Naive thymus-derived CD4-positive, alpha-beta T cell (primary cell): Measurements from ENCODE around the gene ZNF618. TPM values are rescaled to one million over a fixed set of nuclear protein-coding genes. Genes with fewer than 3 reads are reported as not detected.

ENCODE experiments used
- ATAC-seq: fragments of 150-1000 bp; cut with Tn5 transposase; 2 replicates; pipeline ENCODE4 v1.10.0; 2021; ENCODE audit warnings: mild to moderate bottlenecking, moderate library complexity
- CTCF ChIA-PET: fragments of 350-600 bp; sonication (Branson Sonifier 250); formaldehyde crosslinking; loops from one replicate; lab custom pipeline; 2021; ENCODE audit warnings: antibody characterized with exemption; lab: Charles Lee
- POLR2A ChIA-PET: fragments of 350-600 bp; sonication (Branson Sonifier 250); formaldehyde crosslinking; loops from one replicate; lab custom pipeline; 2021; ENCODE audit warnings: antibody characterized with exemption, inconsistent platforms; lab: Charles Lee
- DNase-seq, 9 donors: peaks; one replicate each; pipeline versions ENCODE4 v3.0.0 to v3.0.0-alpha.2; 2020 to 2022; ENCODE audit warnings: mixed read lengths in 1 of 9
- H3K27ac ChIP-seq: one replicate; pipeline ENCODE4 v1.7.0; 2013; ENCODE audit warnings: mild to moderate bottlenecking, low read depth, low read length, moderate library complexity
- H3K27me3 ChIP-seq, 2 donors: one replicate each; pipeline ENCODE4 v1.7.0; 2013; ENCODE audit warnings: low read length in 2 of 2, mild to moderate bottlenecking in 2 of 2, moderate library complexity in 2 of 2; ENCODE audit not compliant: control insufficient read depth in 2 of 2, insufficient read depth in 2 of 2
- H3K36me3 ChIP-seq, 3 experiments: 1 replicate in 2 of 3; 2 replicates in 1 of 3; pipeline ENCODE4 v1.7.0; 2013; ENCODE audit warnings: low read length in 3 of 3, mild to moderate bottlenecking in 3 of 3, moderate library complexity in 1 of 3; ENCODE audit not compliant: insufficient read depth in 3 of 3, control insufficient read depth in 2 of 3
- H3K4me1 ChIP-seq, 2 donors: one replicate each; pipeline ENCODE4 v1.7.0; 2013; ENCODE audit warnings: low read length in 2 of 2, mild to moderate bottlenecking in 2 of 2, moderate library complexity in 1 of 2; ENCODE audit not compliant: control insufficient read depth in 2 of 2, insufficient read depth in 2 of 2
- H3K4me3 ChIP-seq: 2 replicates; pipeline ENCODE4 v1.7.0; 2013; ENCODE audit warnings: mild to moderate bottlenecking, low read length
- H3K9me3 ChIP-seq, 3 experiments: 1 replicate in 2 of 3; 2 replicates in 1 of 3; pipeline ENCODE4 v1.7.0; 2013; ENCODE audit warnings: low read length in 3 of 3; ENCODE audit not compliant: control insufficient read depth in 2 of 3
- H3K27ac Mint-ChIP-seq, 9 donors: one replicate each; pipeline ENCODE4 v1.8.0; 2020 to 2022; ENCODE audit warnings: mixed read lengths in 9 of 9, mild to moderate bottlenecking in 8 of 9, moderate library complexity in 5 of 9, inconsistent platforms in 2 of 9
- H3K27me3 Mint-ChIP-seq, 5 donors: one replicate each; pipeline ENCODE4 v1.8.0; 2021 to 2022; ENCODE audit warnings: mixed read lengths in 5 of 5, mild to moderate bottlenecking in 1 of 5
- H3K36me3 Mint-ChIP-seq, 5 donors: one replicate each; pipeline ENCODE4 v1.8.0; 2020 to 2022; ENCODE audit warnings: mixed read lengths in 5 of 5, mild to moderate bottlenecking in 3 of 5, inconsistent platforms in 1 of 5
- H3K4me1 Mint-ChIP-seq, 7 donors: one replicate each; pipeline ENCODE4 v1.8.0; 2020 to 2022; ENCODE audit warnings: mixed read lengths in 7 of 7, mild to moderate bottlenecking in 3 of 7, inconsistent platforms in 1 of 7
- H3K4me3 Mint-ChIP-seq, 10 donors: one replicate each; pipeline ENCODE4 v1.8.0; 2020 to 2022; ENCODE audit warnings: mild to moderate bottlenecking in 10 of 10, mixed read lengths in 10 of 10, moderate library complexity in 6 of 10, inconsistent platforms in 2 of 10
- H3K9me3 Mint-ChIP-seq, 11 donors: one replicate each; pipeline ENCODE4 v1.8.0; 2020 to 2022; ENCODE audit warnings: mixed read lengths in 11 of 11, mild to moderate bottlenecking in 4 of 11, inconsistent platforms in 1 of 11, moderate library complexity in 1 of 11
- intact Hi-C, 2 donors: fragments of 100-400 bp; cut with micrococcal nuclease; formaldehyde crosslinking; loops; one replicate each; pipeline ENCODE4 v1.15.1; 2023
- polyA plus RNA-seq, 2 donors: library from polyadenylated mRNA; unstranded; fragments of 300-500 nt; fragmentation: Illumina TruSeq; gene quantifications; one replicate each; pipeline ENCODE4 v1.2.3, GENCODE V29; 2021
- total RNA-seq, 6 experiments: library from RNA in 5 of 6; stranded (reverse) in 5 of 6; gene quantifications; 1 replicate in 5 of 6; 2 replicates in 1 of 6; pipeline ENCODE4 v1.2.3 and lab custom pipeline; 2021 to 2026

ZNF618 gene
- total and polyA plus RNA-seq, 7 experiments from 2014 or later: 0.17 to 3.3 (median 1.1) TPM

GRCh38 chr9:114014044-114014443 lies 137.9 kb downstream of the ZNF618 start:
- Mint-ChIP-seq H3K27me3 (peaks cover 0 to 6% (median 0%) of the 10 kb centered on the region in 5 donors), H3K27ac (no peak overlapping the region), H3K4me3 (no peak overlapping the region), H3K36me3 (peaks cover 0 to 9% (median 0%) of the 10 kb centered on the region in 5 donors), H3K9me3 (peaks cover 0 to 21% (median 6%) of the 10 kb centered on the region in 11 donors), H3K4me1 (no peaks in the 10 kb centered on the region)
- Histone ChIP-seq H3K4me1 (no peaks in the 10 kb centered on the region), H3K4me3 (no peak overlapping the region), H3K27me3 (no peaks in the 10 kb centered on the region), H3K9me3 (no peaks in the 10 kb centered on the region), H3K36me3 (no peaks in the 10 kb centered on the region), H3K27ac (no peak overlapping the region)
- intact Hi-C loops: no loop called here
- ATAC-seq (no peak), DNase-seq (no peak)
- ChIA-PET POLR2A (interaction anchor here (0.6 kb wide), 1 partner anchor 183 kb away, joined by 3 read pairs; no protein-coding TSS in a partner anchor), CTCF (no interaction called here)

- no peak overlapping the region for H3K27ac Mint-ChIP-seq
- no peak for ATAC-seq
Observed at GRCh38 chr9:114015607-114016006, 139.5 kb downstream of the ZNF618 start.

GRCh38 chr9:114016101-114016500 lies 140.0 kb downstream of the ZNF618 start:
- CTCF ChIA-PET: no interaction called here
- Mint-ChIP-seq H3K4me3 (no peak overlapping the region), H3K4me1 (no peaks in the 10 kb centered on the region)

More at GRCh38 chr9:114015607-114016006, 139.5 kb downstream of the ZNF618 start:
- Histone ChIP-seq H3K27me3 (no peaks in the 10 kb centered on the region), H3K36me3 (no peaks in the 10 kb centered on the region), H3K9me3 (no peaks in the 10 kb centered on the region), H3K4me3 (no peak overlapping the region), H3K4me1 (no peaks in the 10 kb centered on the region), H3K27ac (no peak overlapping the region)
- CTCF ChIA-PET: no interaction called here
- DNase-seq: no peak
- Mint-ChIP-seq H3K36me3 (peaks cover 0 to 9% (median 0%) of the 10 kb centered on the region in 5 donors), H3K27me3 (peaks cover 0 to 6% (median 0%) of the 10 kb centered on the region in 5 donors), H3K9me3 (peaks cover 0 to 21% (median 6%) of the 10 kb centered on the region in 11 donors), H3K4me3 (no peak overlapping the region), H3K4me1 (no peaks in the 10 kb centered on the region)
- POLR2A ChIA-PET: no interaction called here
- intact Hi-C loops: no loop called here

GRCh38 chr9:114016629-114017423 lies 140.7 kb downstream of the ZNF618 start:
- POLR2A ChIA-PET: no interaction called here
- H3K9me3 Mint-ChIP-seq: peaks cover 0 to 17% (median 3%) of the 10 kb centered on the region in 11 donors

More at GRCh38 chr9:114016101-114016500, 140.0 kb downstream of the ZNF618 start:
- no peak for DNase-seq
- Histone ChIP-seq H3K27ac (no peak overlapping the region), H3K27me3 (no peaks in the 10 kb centered on the region), H3K4me3 (no peak overlapping the region), H3K36me3 (no peaks in the 10 kb centered on the region), H3K4me1 (no peaks in the 10 kb centered on the region), H3K9me3 (no peaks in the 10 kb centered on the region)
- Mint-ChIP-seq H3K27ac (no peak overlapping the region), H3K36me3 (peaks cover 0 to 6% (median 0%) of the 10 kb centered on the region in 5 donors), H3K27me3 (peaks cover 0 to 6% (median 0%) of the 10 kb centered on the region in 5 donors), H3K9me3 (peaks cover 0 to 21% (median 6%) of the 10 kb centered on the region in 11 donors)
- POLR2A ChIA-PET: no interaction called here
- ATAC-seq: no peak
- intact Hi-C loops: no loop called here

GRCh38 chr9:114017741-114018715 lies 141.9 kb downstream of the ZNF618 start:
- Histone ChIP-seq H3K27me3 (no peaks in the 10 kb centered on the region), H3K4me1 (no peaks in the 10 kb centered on the region), H3K9me3 (no peaks in the 10 kb centered on the region), H3K4me3 (no peak overlapping the region), H3K27ac (no peak overlapping the region), H3K36me3 (no peaks in the 10 kb centered on the region)
- H3K36me3 Mint-ChIP-seq: peaks cover 0 to 6% (median 4%) of the 10 kb centered on the region in 5 donors
- no peak overlapping the region for H3K4me3 Mint-ChIP-seq
- intact Hi-C loops: no loop called here
- DNase-seq: peak in 1 of 9 donors; percentile 8
- H3K4me1 Mint-ChIP-seq: no peaks in the 10 kb centered on the region
- H3K27me3 Mint-ChIP-seq: peaks cover 0 to 9% (median 0%) of the 10 kb centered on the region in 5 donors
- H3K27ac Mint-ChIP-seq: no peak overlapping the region
- ChIA-PET CTCF (no interaction called here), POLR2A (no interaction called here)
- ATAC-seq: no peak
- peaks cover 0 to 21% (median 7%) of the 10 kb centered on the region in 11 donors for H3K9me3 Mint-ChIP-seq

More at GRCh38 chr9:114016629-114017423, 140.7 kb downstream of the ZNF618 start:
- DNase-seq (peak in 1 of 9 donors; percentile 9), ATAC-seq (no peak)
- Histone ChIP-seq H3K36me3 (no peaks in the 10 kb centered on the region), H3K27ac (no peak overlapping the region), H3K9me3 (no peaks in the 10 kb centered on the region), H3K4me3 (no peak overlapping the region), H3K27me3 (no peaks in the 10 kb centered on the region), H3K4me1 (no peaks in the 10 kb centered on the region)
- Mint-ChIP-seq H3K4me3 (no peak overlapping the region), H3K36me3 (peaks cover 0 to 6% (median 0%) of the 10 kb centered on the region in 5 donors), H3K4me1 (no peaks in the 10 kb centered on the region), H3K27me3 (peaks cover 0 to 6% (median 0%) of the 10 kb centered on the region in 5 donors), H3K27ac (no peak overlapping the region)
- CTCF ChIA-PET: no interaction called here
- intact Hi-C loops: no loop called here

GRCh38 chr9:114021578-114021977 lies 145.5 kb downstream of the ZNF618 start:
- Mint-ChIP-seq H3K9me3 (peaks cover 2 to 39% (median 22%) of the 10 kb centered on the region in 11 donors), H3K4me1 (no peaks in the 10 kb centered on the region), H3K27ac (no peak overlapping the region), H3K27me3 (peaks cover 0 to 8% (median 2%) of the 10 kb centered on the region in 5 donors), H3K36me3 (peaks cover 0 to 22% (median 7%) of the 10 kb centered on the region in 5 donors), H3K4me3 (no peak overlapping the region)
- H3K36me3 ChIP-seq: no peaks in the 10 kb centered on the region
- no peaks in the 10 kb centered on the region for H3K4me1 ChIP-seq
- H3K27me3 ChIP-seq: no peaks in the 10 kb centered on the region
- H3K9me3 ChIP-seq: peaks cover 0 to 4% (median 0%) of the 10 kb centered on the region in 3 experiments
- no peak for ATAC-seq
- no peak for DNase-seq
- intact Hi-C loops: no loop called here
- CTCF ChIA-PET: no interaction called here
- H3K4me3 ChIP-seq: no peak overlapping the region
- POLR2A ChIA-PET: no interaction called here
- H3K27ac ChIP-seq: no peak overlapping the region
